ENCODE results near the gene HRH3.

DNA sequence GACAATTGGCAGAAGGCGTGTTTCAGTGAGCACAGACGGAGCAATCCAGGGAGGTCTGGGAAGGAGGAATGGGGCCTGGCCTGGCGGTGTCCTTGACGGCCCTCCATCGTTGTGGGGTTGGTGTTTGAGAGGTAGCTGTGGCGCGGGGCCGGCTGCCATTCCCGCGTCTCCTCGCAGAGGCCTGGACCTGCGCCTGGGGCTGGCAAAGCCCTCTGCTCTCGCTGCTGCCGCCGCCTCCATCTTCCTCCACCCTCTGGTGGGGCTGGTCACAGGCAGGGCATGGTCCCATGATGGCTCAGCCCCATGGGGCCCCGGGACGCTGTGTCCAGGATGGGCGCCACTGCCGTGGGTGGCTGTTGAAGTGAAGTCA, 25.8 kb upstream of the HRH3 start:
- TF ChIP-seq POLR2A (IDR thresholded peaks at IDR 0.05; ENCODE audit: extremely low read depth, insufficient read length): no peak
- TF ChIP-seq, protein P1, sequence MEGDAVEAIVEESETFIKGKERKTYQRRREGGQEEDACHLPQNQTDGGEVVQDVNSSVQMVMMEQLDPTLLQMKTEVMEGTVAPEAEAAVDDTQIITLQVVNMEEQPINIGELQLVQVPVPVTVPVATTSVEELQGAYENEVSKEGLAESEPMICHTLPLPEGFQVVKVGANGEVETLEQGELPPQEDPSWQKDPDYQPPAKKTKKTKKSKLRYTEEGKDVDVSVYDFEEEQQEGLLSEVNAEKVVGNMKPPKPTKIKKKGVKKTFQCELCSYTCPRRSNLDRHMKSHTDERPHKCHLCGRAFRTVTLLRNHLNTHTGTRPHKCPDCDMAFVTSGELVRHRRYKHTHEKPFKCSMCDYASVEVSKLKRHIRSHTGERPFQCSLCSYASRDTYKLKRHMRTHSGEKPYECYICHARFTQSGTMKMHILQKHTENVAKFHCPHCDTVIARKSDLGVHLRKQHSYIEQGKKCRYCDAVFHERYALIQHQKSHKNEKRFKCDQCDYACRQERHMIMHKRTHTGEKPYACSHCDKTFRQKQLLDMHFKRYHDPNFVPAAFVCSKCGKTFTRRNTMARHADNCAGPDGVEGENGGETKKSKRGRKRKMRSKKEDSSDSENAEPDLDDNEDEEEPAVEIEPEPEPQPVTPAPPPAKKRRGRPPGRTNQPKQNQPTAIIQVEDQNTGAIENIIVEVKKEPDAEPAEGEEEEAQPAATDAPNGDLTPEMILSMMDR (IDR thresholded peaks at IDR 0.05; ENCODE audit: low read depth, low read length): no peak
